Tibial nerve (tissue), 4 donors: ENCODE results near the gene NEK5.

Source experiments
- CTCF ChIP-seq, 5 experiments: fragments of 200-600 bp in 3 of 5; fragments of 450-650 bp in 2 of 5; sonication (generic) in 3 of 5; IDR thresholded peaks; one replicate each; pipeline ENCODE4 v1.5.1; 2016 to 2019; ENCODE audit warnings: antibody characterized with exemption in 5 of 5, mild to moderate bottlenecking in 3 of 5, moderate library complexity in 2 of 5
- EP300 ChIP-seq, 2 donors: sonication (generic); formaldehyde crosslinking; IDR thresholded peaks; one replicate each; pipeline ENCODE4 v1.6.1; 2017; ENCODE audit warnings: antibody characterized with exemption in 2 of 2, mild to moderate bottlenecking in 1 of 2

GRCh38 chr13:52027832-52028231 lies 101.0 kb downstream of the NEK5 start:
- TF ChIP-seq EP300 (IDR thresholded peaks at IDR 0.05) = no peak
- no peak for TF ChIP-seq CTCF (IDR thresholded peaks at IDR 0.05)
